ENCODE measurements around the gene IFIT2. TPM values are rescaled to one million over a fixed set of nuclear protein-coding genes. Genes with fewer than 3 reads are reported as not detected.
"Not testable (repeated sequence)": the region's sequence is repeated elsewhere in the genome, so short reads cannot be mapped to it uniquely, and the experiment has no call there.

IFIT2 gene
- polyA plus RNA-seq, 1 donor = 3.7 TPM

DNA sequence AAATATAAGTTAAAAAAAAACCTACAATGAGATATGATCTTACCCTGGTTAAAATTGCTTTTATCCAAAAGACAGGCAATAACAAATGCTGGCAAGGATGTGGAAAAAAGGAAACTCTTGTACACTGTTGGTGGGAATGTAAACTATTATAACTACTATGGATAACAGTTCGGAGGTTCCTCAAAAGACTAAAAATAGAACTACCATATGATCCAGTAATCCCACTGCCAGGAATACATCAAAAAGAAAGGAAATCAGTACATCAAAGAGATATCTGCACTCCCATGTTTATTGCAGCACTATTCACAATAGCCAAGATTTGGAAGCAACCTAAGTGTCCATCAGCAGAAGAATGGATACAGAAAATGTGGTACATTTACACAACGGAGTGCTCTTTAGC is 24.0 kb downstream of the IFIT2 start:
- H3K27ac ChIP-seq (ENCODE audit: low read length); H3K36me3 ChIP-seq (ENCODE audit: control insufficient read depth, insufficient read depth, low read length); DNase-seq; H3K27me3 ChIP-seq (ENCODE audit: control insufficient read depth, insufficient read depth, low read length); H3K4me3 ChIP-seq (ENCODE audit: low read length); H3K9me3 ChIP-seq (ENCODE audit: control insufficient read depth, low read depth, low read length): not testable (repeated sequence)
- WGBS (ENCODE audit: insufficient coverage, low lambda C conversion rate) = no CpG with 5 or more reads among the region's 2 CpGs
- peaks cover 16% of the 10 kb centered on the region for H3K4me1 ChIP-seq (ENCODE audit: control insufficient read depth, insufficient read depth, low read length)

DNA sequence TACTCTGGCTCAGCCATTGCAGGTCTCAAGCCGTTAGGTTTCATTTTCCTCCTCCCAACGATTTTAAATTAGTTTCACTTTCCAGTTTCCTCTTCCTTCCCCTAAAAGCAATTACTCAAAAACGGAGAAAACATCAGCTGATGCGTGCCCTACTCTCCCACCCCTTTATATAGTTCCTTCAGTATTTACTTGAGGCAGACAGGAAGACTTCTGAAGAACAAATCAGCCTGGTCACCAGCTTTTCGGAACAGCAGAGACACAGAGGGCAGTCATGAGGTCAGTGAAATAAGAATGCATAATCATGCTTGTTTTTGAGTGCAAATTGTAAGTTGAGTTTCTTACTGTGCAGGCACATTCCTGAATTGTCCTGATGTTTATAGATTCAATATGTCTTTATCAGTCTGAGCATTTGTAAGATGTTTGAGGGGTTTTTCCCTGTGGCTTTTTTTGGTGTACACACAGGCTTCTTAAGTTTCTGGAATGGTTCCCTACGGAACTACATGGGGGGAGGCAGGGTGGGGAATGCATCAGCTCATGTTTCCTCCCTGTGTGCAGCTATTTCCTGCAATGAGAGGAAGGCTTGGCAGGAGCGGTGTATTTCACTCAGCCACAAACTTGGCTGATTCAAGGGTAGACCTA is 26.1 kb downstream of the IFIT2 start, which contains the start of gene IFIT3:
Gene IFIT3, plus strand, starts transcription at position 195 of the 639 bp plus-strand sequence. Its CDS starts 77 bp downstream, at position 272.
- Histone ChIP-seq H3K9me3 (ENCODE audit: control insufficient read depth, low read depth, low read length) (no peaks in the 10 kb centered on the region), H3K4me3 (ENCODE audit: low read length) (peak within 1 kb of the TSS; percentile 48), H3K27ac (ENCODE audit: low read length) (peak within 1 kb of the TSS; percentile 76), H3K4me1 (ENCODE audit: control insufficient read depth, insufficient read depth, low read length) (peaks cover 27% of the 10 kb centered on the region), H3K36me3 (ENCODE audit: control insufficient read depth, insufficient read depth, low read length) (no peaks in the 10 kb centered on the region), H3K27me3 (ENCODE audit: control insufficient read depth, insufficient read depth, low read length) (no peaks in the 10 kb centered on the region)
- peak; percentile 56 to 79 for DNase-seq
- WGBS (ENCODE audit: insufficient coverage, low lambda C conversion rate) = 14% methylated on average over 3 of the region's 7 CpGs

DNA sequence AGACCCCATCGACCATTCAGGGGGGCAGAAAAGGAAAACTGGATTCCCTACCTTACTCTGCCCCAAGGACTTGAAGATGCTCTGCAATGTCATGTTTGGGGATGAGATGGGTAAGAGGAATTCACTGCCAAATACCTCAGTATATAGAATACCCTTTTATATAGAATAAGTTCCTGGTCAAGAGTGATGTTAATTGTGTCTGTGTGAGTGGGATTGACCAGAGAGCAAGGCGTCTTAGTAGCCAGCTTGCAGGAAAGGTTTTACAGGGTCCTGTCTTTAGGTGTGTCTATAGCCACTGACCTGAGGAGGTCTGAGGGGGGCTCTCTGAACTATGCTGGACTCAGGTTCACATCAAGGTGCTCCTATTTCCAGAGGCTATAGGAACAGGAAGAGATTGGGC is 27.3 kb downstream of the IFIT2 start:
- Histone ChIP-seq H3K4me1 (ENCODE audit: control insufficient read depth, insufficient read depth, low read length) (peaks cover 39% of the 10 kb centered on the region), H3K36me3 (ENCODE audit: control insufficient read depth, insufficient read depth, low read length) (no peaks in the 10 kb centered on the region), H3K27ac (ENCODE audit: low read length) (peak overlapping the region; percentile 76), H3K4me3 (ENCODE audit: low read length) (no peak overlapping the region), H3K27me3 (ENCODE audit: control insufficient read depth, insufficient read depth, low read length) (no peaks in the 10 kb centered on the region), H3K9me3 (ENCODE audit: control insufficient read depth, low read depth, low read length) (no peaks in the 10 kb centered on the region)
- WGBS (ENCODE audit: insufficient coverage, low lambda C conversion rate) = no CpG with 5 or more reads among the region's 2 CpGs
- DNase-seq = no peak

DNA sequence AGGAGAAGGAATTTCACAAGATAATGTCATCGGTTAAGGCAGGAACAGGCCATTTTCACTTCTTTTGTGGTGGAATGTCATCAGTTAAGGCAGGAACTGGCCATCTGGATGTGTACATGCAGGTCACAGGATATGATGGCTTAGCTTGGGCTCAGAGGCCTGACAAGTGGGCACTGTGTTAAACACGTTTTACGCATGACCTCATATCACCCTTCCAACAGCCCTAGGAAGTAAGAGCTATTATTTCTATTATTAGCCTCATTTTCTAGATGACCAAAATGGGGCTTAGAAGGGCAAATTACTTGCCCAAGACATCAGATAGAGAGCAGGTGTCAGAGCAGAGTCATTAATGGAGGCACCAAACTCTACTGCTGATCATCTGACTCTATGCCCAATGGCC is 28.2 kb downstream of the IFIT2 start:
- not testable (repeated sequence) for DNase-seq; H3K4me3 ChIP-seq (ENCODE audit: low read length); H3K36me3 ChIP-seq (ENCODE audit: control insufficient read depth, insufficient read depth, low read length); H3K27me3 ChIP-seq (ENCODE audit: control insufficient read depth, insufficient read depth, low read length); H3K9me3 ChIP-seq (ENCODE audit: control insufficient read depth, low read depth, low read length)
- Histone ChIP-seq H3K4me1 (ENCODE audit: control insufficient read depth, insufficient read depth, low read length) (peaks cover 45% of the 10 kb centered on the region), H3K27ac (ENCODE audit: low read length) (peak overlapping the region; percentile 13)
- no CpG with 5 or more reads among the region's 3 CpGs for WGBS (ENCODE audit: insufficient coverage, low lambda C conversion rate)

DNA sequence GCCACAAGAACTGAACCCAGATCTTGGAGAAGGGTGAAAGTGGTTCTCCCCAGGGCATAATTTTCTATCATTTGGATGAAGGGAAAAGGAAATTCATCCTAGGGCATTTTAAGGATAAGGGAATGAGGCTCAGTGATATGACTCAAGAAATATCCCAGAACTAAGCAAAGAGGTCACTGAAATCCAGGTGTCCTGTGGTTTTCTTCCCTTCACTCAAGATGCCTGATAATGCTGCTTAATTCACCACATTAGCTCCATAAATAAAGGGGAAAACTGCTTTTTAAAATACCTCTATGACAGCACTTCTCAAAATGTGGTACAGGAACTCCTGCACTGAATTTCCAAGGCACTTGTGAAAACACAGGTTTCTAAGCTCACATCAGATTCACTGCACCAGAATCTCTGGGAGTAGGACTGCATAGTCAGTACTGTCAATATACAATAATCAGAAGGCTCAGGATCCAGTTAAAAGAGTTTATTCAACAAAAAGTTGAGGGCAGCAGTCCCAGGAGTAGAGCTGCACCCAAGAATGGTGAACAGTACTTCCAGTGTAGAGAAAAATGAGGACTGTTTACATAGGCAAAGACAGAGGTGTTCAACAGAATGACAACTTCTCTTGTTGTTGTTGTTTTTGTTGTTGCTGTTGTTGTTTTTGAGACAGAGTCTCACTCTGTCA is 28.8 kb downstream of the IFIT2 start:
- peaks cover 49% of the 10 kb centered on the region for H3K4me1 ChIP-seq (ENCODE audit: control insufficient read depth, insufficient read depth, low read length)
- no peaks in the 10 kb centered on the region for H3K36me3 ChIP-seq (ENCODE audit: control insufficient read depth, insufficient read depth, low read length)
- no peaks in the 10 kb centered on the region for H3K27me3 ChIP-seq (ENCODE audit: control insufficient read depth, insufficient read depth, low read length)
- H3K4me3 ChIP-seq (ENCODE audit: low read length) = no peak overlapping the region
- H3K27ac ChIP-seq (ENCODE audit: low read length) = peak overlapping the region; percentile 42
- H3K9me3 ChIP-seq (ENCODE audit: control insufficient read depth, low read depth, low read length) = no peaks in the 10 kb centered on the region
- no peak for DNase-seq

DNA sequence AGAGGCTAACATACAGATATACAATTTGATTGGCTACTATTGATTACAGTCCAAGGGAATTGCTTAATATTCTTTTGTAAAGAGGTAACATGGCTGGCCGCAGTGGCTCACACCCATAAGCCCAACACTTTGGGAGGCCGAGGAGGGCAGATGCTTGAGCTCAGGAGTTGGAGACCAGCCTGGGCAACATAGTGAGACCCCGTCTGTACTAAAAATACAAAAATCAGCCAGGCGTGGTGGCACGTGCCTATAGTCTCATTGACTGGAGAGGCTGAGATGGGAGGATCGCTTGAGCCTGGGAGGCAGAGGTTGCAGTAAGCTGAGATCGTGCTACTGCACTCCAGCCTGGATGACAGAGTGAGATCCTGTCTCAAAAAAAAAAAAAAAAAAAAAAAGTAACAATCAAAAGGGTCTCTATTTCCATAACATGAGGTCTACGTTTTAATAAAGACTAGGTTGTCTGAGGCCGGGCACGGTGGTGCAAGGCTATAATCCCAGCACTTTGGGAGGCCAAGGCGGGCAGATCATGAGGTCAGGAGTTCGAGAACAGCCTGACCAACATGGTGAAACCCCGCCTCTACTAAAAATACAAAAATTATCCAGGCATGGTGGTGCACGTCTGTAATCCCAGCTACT is 29.8 kb downstream of the IFIT2 start:
- not testable (repeated sequence) for H3K9me3 ChIP-seq (ENCODE audit: control insufficient read depth, low read depth, low read length); DNase-seq; H3K36me3 ChIP-seq (ENCODE audit: control insufficient read depth, insufficient read depth, low read length); H3K27me3 ChIP-seq (ENCODE audit: control insufficient read depth, insufficient read depth, low read length)
- Histone ChIP-seq H3K27ac (ENCODE audit: low read length) (peak overlapping the region; percentile 90), H3K4me1 (ENCODE audit: control insufficient read depth, insufficient read depth, low read length) (peaks cover 49% of the 10 kb centered on the region), H3K4me3 (ENCODE audit: low read length) (peak overlapping the region; percentile 40)
- no CpG with 5 or more reads among the region's 14 CpGs for WGBS (ENCODE audit: insufficient coverage, low lambda C conversion rate)

DNA sequence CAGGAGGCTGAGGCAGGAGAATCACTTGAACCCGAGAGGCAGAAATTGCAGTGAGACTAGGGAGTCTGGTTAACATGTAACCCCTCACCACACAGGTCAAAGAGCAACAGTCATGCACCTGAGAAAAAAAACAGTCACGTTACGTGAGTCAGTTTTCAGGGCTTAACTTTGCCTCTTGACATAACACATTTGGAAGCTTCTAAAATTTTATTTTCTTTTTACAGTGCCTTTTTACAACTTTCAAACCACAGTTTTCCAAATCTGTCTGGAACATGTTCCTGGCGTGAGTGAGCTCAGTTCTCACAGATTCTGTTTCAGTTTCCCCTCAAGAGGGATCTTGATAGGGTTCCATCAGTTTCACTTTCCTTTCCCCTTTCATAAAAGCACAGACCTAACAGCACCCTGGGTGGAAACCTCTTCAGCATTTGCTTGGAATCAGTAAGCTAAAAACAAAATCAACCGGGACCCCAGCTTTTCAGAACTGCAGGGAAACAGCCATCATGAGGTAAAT is 30.3 kb downstream of the IFIT2 start:
- Histone ChIP-seq H3K27me3 (ENCODE audit: control insufficient read depth, insufficient read depth, low read length) (no peaks in the 10 kb centered on the region), H3K4me1 (ENCODE audit: control insufficient read depth, insufficient read depth, low read length) (peaks cover 49% of the 10 kb centered on the region), H3K4me3 (ENCODE audit: low read length) (peak overlapping the region; percentile 40), H3K9me3 (ENCODE audit: control insufficient read depth, low read depth, low read length) (no peaks in the 10 kb centered on the region), H3K36me3 (ENCODE audit: control insufficient read depth, insufficient read depth, low read length) (no peaks in the 10 kb centered on the region), H3K27ac (ENCODE audit: low read length) (peak overlapping the region; percentile 90)
- 0% methylated on average over 2 of the region's 5 CpGs for WGBS (ENCODE audit: insufficient coverage, low lambda C conversion rate)
- peak; percentile 77 to 91 for DNase-seq

DNA sequence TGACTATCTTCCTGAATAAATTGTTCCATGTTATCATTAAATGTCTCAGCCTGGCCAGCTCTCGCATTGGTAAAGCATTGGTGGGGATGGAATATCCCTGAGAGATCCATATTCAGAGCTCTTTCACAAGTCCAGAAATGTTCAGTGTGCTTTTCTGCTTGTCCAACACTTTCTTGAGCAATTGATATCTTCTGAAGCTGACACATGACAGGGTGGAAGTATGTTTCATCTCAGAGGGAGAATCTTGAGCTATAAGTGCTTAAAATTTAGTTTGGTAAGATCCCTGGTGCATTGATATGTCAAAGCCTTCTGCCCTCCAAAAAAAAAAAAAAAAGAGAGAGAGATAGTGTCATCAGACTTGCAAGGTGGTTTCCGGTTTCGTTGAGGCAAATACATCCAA is 33.4 kb downstream of the IFIT2 start:
- H3K36me3 ChIP-seq (ENCODE audit: control insufficient read depth, insufficient read depth, low read length) = peaks cover 25% of the 10 kb centered on the region
- DNase-seq = peak in 1 of 2 donors; percentile 20
- H3K27ac ChIP-seq (ENCODE audit: low read length) = peak overlapping the region; percentile 2
- no CpG with 5 or more reads among the region's 3 CpGs for WGBS (ENCODE audit: insufficient coverage, low lambda C conversion rate)
- no peaks in the 10 kb centered on the region for H3K9me3 ChIP-seq (ENCODE audit: control insufficient read depth, low read depth, low read length)
- H3K4me3 ChIP-seq (ENCODE audit: low read length) = no peak overlapping the region
- no peaks in the 10 kb centered on the region for H3K27me3 ChIP-seq (ENCODE audit: control insufficient read depth, insufficient read depth, low read length)
- H3K4me1 ChIP-seq (ENCODE audit: control insufficient read depth, insufficient read depth, low read length) = peaks cover 45% of the 10 kb centered on the region

DNA sequence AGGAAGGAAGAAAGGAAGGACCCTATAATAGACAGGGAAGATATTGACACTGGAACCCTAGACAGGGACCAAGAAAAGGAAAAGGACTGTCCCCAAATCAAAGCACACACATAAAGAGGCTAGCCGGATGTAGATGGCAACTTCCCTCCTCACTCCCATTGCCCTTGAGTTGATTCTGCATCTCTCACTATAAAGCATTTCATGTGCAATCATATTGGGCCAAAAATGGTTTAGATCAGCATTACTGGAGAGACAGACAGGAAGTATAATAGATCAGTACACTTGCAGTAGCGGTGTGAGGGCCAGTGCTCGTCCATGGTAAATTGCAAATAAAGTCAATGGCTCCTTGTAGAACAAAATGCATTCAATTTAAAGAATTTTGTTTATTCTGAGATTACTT is 34.4 kb downstream of the IFIT2 start:
- no peak overlapping the region for H3K4me3 ChIP-seq (ENCODE audit: low read length)
- peaks cover 25% of the 10 kb centered on the region for H3K36me3 ChIP-seq (ENCODE audit: control insufficient read depth, insufficient read depth, low read length)
- no peaks in the 10 kb centered on the region for H3K27me3 ChIP-seq (ENCODE audit: control insufficient read depth, insufficient read depth, low read length)
- no peak overlapping the region for H3K27ac ChIP-seq (ENCODE audit: low read length)
- H3K4me1 ChIP-seq (ENCODE audit: control insufficient read depth, insufficient read depth, low read length) = peaks cover 42% of the 10 kb centered on the region
- no peaks in the 10 kb centered on the region for H3K9me3 ChIP-seq (ENCODE audit: control insufficient read depth, low read depth, low read length)
- WGBS (ENCODE audit: insufficient coverage, low lambda C conversion rate) = 80% methylated on average over 1 of the region's 3 CpGs
- DNase-seq = no peak

DNA sequence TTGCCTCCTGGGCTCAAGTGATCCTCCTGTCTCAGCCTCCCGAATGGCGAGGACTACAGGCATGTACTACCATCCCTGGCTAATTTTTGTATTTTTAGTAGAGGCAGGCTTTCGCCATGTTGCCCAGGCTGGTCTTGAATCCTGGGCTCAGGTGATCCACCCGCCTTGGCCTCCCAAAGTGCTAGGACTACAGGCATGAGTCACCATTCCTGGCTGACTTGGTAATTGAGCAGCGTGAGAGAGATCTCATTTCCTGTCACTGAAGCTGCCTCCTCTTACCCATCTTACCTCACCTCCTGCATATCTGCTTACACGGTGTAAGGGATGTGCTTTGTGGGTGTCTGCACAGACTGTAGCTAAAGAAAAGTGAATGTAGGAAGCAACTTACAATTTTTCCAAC is 35.6 kb downstream of the IFIT2 start:
- no CpG with 5 or more reads among the region's 6 CpGs for WGBS (ENCODE audit: insufficient coverage, low lambda C conversion rate)
- H3K4me3 ChIP-seq (ENCODE audit: low read length) = no peak overlapping the region
- peaks cover 25% of the 10 kb centered on the region for H3K36me3 ChIP-seq (ENCODE audit: control insufficient read depth, insufficient read depth, low read length)
- no peak overlapping the region for H3K27ac ChIP-seq (ENCODE audit: low read length)
- no peaks in the 10 kb centered on the region for H3K27me3 ChIP-seq (ENCODE audit: control insufficient read depth, insufficient read depth, low read length)
- peaks cover 37% of the 10 kb centered on the region for H3K4me1 ChIP-seq (ENCODE audit: control insufficient read depth, insufficient read depth, low read length)
- H3K9me3 ChIP-seq (ENCODE audit: control insufficient read depth, low read depth, low read length) = no peaks in the 10 kb centered on the region
- DNase-seq = no peak
